ENCODE measurements around the gene MAP4K3. TPM values are rescaled to one million over a fixed set of nuclear protein-coding genes. Genes with fewer than 3 reads are reported as not detected.

MAP4K3 gene
- polyA plus RNA-seq, 1 experiment: 43.5 TPM

- ChIA-PET POLR2A (interaction anchor here (0.7 kb wide), 1 partner anchor 276 kb away, joined by 10 read pairs; no protein-coding TSS in a partner anchor), CTCF (interaction anchor here (0.9 to 1.7 kb wide), 2 partner anchors 71 to 388 kb away, joined by 4 read pairs; no protein-coding TSS in a partner anchor)
- Histone ChIP-seq H3K27me3 (ENCODE audit: control insufficient read depth, insufficient read depth, low read length) (no peaks in the 10 kb centered on the region), H3K9me3 (ENCODE audit: control insufficient read depth, insufficient read depth, low read length) (no peaks in the 10 kb centered on the region), H3K27ac (ENCODE audit: low read depth, low read length) (no peak overlapping the region), H3K4me3 (ENCODE audit: low read depth, low read length) (no peak overlapping the region)
- TF ChIP-seq CTCF (IDR thresholded peaks at IDR 0.05; ENCODE audit: low read depth, low read length): no peak
- DNase-seq (ENCODE audit: low read depth, low spot score): no peak
These were observed 128.3 kb downstream of the MAP4K3 start for GRCh38 chr2:39308778-39309177.

DNA sequence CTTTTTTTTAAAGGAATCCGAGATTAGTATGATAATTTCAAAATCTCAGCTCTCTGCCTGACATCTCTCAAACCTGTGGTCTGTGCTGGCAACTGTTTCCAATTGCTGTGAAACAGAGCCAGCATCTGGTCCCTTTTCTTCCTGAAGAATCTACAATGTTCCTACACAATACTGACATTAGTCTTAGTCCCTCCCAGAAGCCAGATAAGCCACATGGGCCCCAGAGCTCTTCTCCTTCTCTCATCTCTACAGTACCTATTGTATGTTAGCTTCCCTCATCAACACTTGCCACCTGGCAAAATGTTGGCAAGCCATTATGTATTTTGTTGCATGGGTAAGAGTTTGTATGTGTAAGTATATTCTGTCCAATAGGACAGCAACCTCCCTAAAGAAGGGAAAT is 130.5 kb downstream of the MAP4K3 start:
- Histone ChIP-seq H3K27ac (ENCODE audit: low read depth, low read length) (no peak overlapping the region), H3K4me3 (ENCODE audit: low read depth, low read length) (no peak overlapping the region), H3K9me3 (ENCODE audit: control insufficient read depth, insufficient read depth, low read length) (no peaks in the 10 kb centered on the region), H3K27me3 (ENCODE audit: control insufficient read depth, insufficient read depth, low read length) (no peaks in the 10 kb centered on the region)
- no peak for DNase-seq (ENCODE audit: low read depth, low spot score)
- no peak for TF ChIP-seq CTCF (IDR thresholded peaks at IDR 0.05; ENCODE audit: low read depth, low read length)
- ChIA-PET CTCF (no interaction called here), POLR2A (no interaction called here)

DNA sequence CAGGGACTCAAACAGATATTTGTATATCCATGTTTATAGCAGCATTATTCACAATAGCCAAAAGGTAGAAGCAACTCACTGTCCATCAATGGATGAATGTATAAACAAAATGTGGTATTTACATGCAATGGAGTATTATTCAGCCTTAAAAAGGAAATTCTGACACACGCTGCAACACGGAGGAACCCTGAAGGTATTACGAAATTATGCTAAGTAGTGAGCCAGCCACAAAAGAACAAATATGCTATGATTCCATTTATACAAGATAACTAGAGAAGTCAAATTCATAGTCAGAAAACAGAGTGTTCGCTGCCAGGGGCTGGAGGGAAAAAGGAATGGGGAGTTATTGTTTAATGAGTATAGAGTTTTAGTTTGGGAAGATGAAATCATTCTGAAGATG is 132.4 kb downstream of the MAP4K3 start:
- no peak overlapping the region for H3K27ac ChIP-seq (ENCODE audit: low read depth, low read length)
- H3K9me3 ChIP-seq (ENCODE audit: control insufficient read depth, insufficient read depth, low read length): no peaks in the 10 kb centered on the region
- ChIA-PET POLR2A (no interaction called here), CTCF (interaction anchor here (0.6 to 1.0 kb wide), 3 partner anchors 69 to 149 kb away, joined by 3 to 4 read pairs (median 3); no protein-coding TSS in a partner anchor)
- DNase-seq (ENCODE audit: low read depth, low spot score): no peak
- H3K4me3 ChIP-seq (ENCODE audit: low read depth, low read length): no peak overlapping the region
- no peaks in the 10 kb centered on the region for H3K27me3 ChIP-seq (ENCODE audit: control insufficient read depth, insufficient read depth, low read length)
- no peak for TF ChIP-seq CTCF (IDR thresholded peaks at IDR 0.05; ENCODE audit: low read depth, low read length)

DNA sequence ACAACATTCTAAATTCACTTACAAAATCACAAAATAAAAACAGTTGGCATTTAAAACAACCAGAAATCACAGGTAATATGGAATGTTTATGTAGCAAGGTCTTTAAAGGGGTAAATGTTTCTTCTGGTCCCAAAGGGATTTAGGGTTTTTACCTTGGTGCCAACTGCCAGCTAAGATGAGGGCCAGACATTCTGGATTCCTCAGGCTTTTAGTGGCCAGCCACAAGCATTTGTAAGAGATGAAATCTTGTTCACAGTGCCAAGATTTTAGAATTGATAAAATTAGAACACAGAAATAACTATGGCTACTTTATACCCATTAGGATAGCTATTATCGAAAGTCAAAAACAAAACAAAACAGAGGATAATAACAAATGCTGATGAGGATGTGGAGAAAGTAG is 132.9 kb downstream of the MAP4K3 start:
- ChIA-PET POLR2A (no interaction called here), CTCF (interaction anchor here (1.0 kb wide), 1 partner anchor 70 kb away, joined by 4 read pairs; no protein-coding TSS in a partner anchor)
- DNase-seq (ENCODE audit: low read depth, low spot score): no peak
- TF ChIP-seq CTCF (IDR thresholded peaks at IDR 0.05; ENCODE audit: low read depth, low read length): no peak
- H3K9me3 ChIP-seq (ENCODE audit: control insufficient read depth, insufficient read depth, low read length): no peaks in the 10 kb centered on the region
- no peaks in the 10 kb centered on the region for H3K27me3 ChIP-seq (ENCODE audit: control insufficient read depth, insufficient read depth, low read length)
- H3K4me3 ChIP-seq (ENCODE audit: low read depth, low read length): no peak overlapping the region
- H3K27ac ChIP-seq (ENCODE audit: low read depth, low read length): no peak overlapping the region

DNA sequence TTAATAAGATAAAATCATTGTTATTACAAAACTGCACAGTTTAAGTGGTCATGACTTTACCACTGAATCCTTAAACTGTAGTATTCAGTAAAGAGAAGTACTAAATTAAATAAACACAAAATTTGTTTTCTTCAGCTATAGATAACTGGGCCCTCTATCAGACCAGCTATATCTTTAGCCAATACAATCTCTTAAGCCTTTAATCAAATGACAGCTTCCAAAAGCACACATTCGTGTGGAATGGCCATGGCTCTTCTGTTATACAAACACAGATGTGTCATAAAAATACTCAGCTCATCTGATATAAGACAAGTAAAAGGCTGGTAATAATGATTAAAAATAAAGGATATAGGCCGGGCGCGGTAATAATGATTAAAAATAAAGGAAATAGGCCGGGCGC is 135.7 kb downstream of the MAP4K3 start:
- Histone ChIP-seq H3K27ac (ENCODE audit: low read depth, low read length) (no peak overlapping the region), H3K9me3 (ENCODE audit: control insufficient read depth, insufficient read depth, low read length) (no peaks in the 10 kb centered on the region), H3K27me3 (ENCODE audit: control insufficient read depth, insufficient read depth, low read length) (no peaks in the 10 kb centered on the region), H3K4me3 (ENCODE audit: low read depth, low read length) (no peak overlapping the region)
- ChIA-PET POLR2A (no interaction called here), CTCF (no interaction called here)
- no peak for DNase-seq (ENCODE audit: low read depth, low spot score)
- no peak for TF ChIP-seq CTCF (IDR thresholded peaks at IDR 0.05; ENCODE audit: low read depth, low read length)

All from AG04450 (cell line).